Erythroblast (primary cell): ENCODE results near the gene TREH.
"Not testable (repeated sequence)": the region's sequence is repeated elsewhere in the genome, so short reads cannot be mapped to it uniquely, and the experiment has no call there.

Experiments used
- DNase-seq, 2 experiments: peaks; one replicate each; lab custom pipeline; 2025; lab: John Stamatoyannopoulos, UW
- GATA1 ChIP-seq: IDR thresholded peaks from 2 replicates; pipeline ENCODE4 v1.6.1; 2011; ENCODE audit warnings: low read depth, mild to moderate bottlenecking, control low read depth, low read length, moderate library complexity
- POLR2A ChIP-seq: IDR thresholded peaks from 2 replicates; pipeline ENCODE4 v1.6.1; 2011; ENCODE audit warnings: mild to moderate bottlenecking, low read length

Gene TREH

GRCh38 chr11:118679483-118679882 lies at the start of gene TREH:
Gene TREH, minus strand, starts transcription at chr11:118679650. Its CDS starts 23 bp downstream, at chr11:118679627.
- DNase-seq, result no peak
- no peak for TF ChIP-seq GATA1
- no peak for TF ChIP-seq POLR2A

GRCh38 chr11:118728112-118728511 lies 48.7 kb upstream of the TREH start:
- DNase-seq, result not testable (repeated sequence)

GRCh38 chr11:118727721-118728066 lies 48.2 kb upstream of the TREH start:
- not testable (repeated sequence) for DNase-seq

- DNase-seq, result not testable (repeated sequence)
Observed at GRCh38 chr11:118727001-118727720, 47.7 kb upstream of the TREH start.

GRCh38 chr11:118721478-118722015 lies 42.1 kb upstream of the TREH start:
- not testable (repeated sequence) for DNase-seq

GRCh38 chr11:118720740-118721139 lies 41.3 kb upstream of the TREH start:
- DNase-seq, result not testable (repeated sequence)

GRCh38 chr11:118720078-118720477 lies 40.6 kb upstream of the TREH start:
- DNase-seq, result not testable (repeated sequence)

GRCh38 chr11:118718562-118718961 lies 39.1 kb upstream of the TREH start:
- not testable (repeated sequence) for DNase-seq

GRCh38 chr11:118717733-118718132 lies 38.3 kb upstream of the TREH start:
- not testable (repeated sequence) for DNase-seq

- DNase-seq, result not testable (repeated sequence)
Observed at GRCh38 chr11:118717221-118717620, 37.8 kb upstream of the TREH start.

- DNase-seq, result peak in 1 of 2 experiments; percentile 14
- no peak for TF ChIP-seq POLR2A
- TF ChIP-seq GATA1, result no peak
Observed at GRCh38 chr11:118715837-118716260, 36.4 kb upstream of the TREH start.

- TF ChIP-seq POLR2A (no peak), GATA1 (no peak)
- DNase-seq, result no peak
Observed at GRCh38 chr11:118715245-118715831, 35.9 kb upstream of the TREH start.

GRCh38 chr11:118714816-118715215 lies 35.4 kb upstream of the TREH start:
- TF ChIP-seq POLR2A (no peak), GATA1 (no peak)
- DNase-seq, result peak in 1 of 2 experiments; percentile 63

GRCh38 chr11:118714416-118714815 lies 35.0 kb upstream of the TREH start:
- DNase-seq, result not testable (repeated sequence)

- TF ChIP-seq POLR2A, result no peak
- TF ChIP-seq GATA1, result no peak
- no peak for DNase-seq
Observed at GRCh38 chr11:118708296-118708695, 28.8 kb upstream of the TREH start.

GRCh38 chr11:118706546-118706825 lies 27.0 kb upstream of the TREH start:
- no peak for DNase-seq
- TF ChIP-seq POLR2A, result no peak
- TF ChIP-seq GATA1, result no peak
